Panc1 (cell line): ENCODE measurements around the gene RANBP1.

ENCODE experiments used
- CTCF ChIP-seq: fragments of 450-650 bp; IDR thresholded peaks from 2 replicates; pipeline ENCODE4 v1.5.1; 2017; ENCODE audit warnings: mild to moderate bottlenecking
- POLR2AphosphoS5 ChIP-seq: IDR thresholded peaks from 2 replicates; pipeline ENCODE4 v1.6.1; 2012; ENCODE audit warnings: mild to moderate bottlenecking, low read depth, low read length, moderate library complexity
- SIN3A ChIP-seq: IDR thresholded peaks from 2 replicates; pipeline ENCODE4 v1.6.1; 2012; ENCODE audit warnings: low read depth, mild to moderate bottlenecking, low read length, moderate library complexity, borderline replicate concordance; ENCODE audit not compliant: insufficient read depth
- TCF7L2 ChIP-seq: IDR thresholded peaks from 2 replicates; pipeline ENCODE4 v1.6.1; 2011; ENCODE audit warnings: mild to moderate bottlenecking, low read depth, low read length, inconsistent platforms

DNA sequence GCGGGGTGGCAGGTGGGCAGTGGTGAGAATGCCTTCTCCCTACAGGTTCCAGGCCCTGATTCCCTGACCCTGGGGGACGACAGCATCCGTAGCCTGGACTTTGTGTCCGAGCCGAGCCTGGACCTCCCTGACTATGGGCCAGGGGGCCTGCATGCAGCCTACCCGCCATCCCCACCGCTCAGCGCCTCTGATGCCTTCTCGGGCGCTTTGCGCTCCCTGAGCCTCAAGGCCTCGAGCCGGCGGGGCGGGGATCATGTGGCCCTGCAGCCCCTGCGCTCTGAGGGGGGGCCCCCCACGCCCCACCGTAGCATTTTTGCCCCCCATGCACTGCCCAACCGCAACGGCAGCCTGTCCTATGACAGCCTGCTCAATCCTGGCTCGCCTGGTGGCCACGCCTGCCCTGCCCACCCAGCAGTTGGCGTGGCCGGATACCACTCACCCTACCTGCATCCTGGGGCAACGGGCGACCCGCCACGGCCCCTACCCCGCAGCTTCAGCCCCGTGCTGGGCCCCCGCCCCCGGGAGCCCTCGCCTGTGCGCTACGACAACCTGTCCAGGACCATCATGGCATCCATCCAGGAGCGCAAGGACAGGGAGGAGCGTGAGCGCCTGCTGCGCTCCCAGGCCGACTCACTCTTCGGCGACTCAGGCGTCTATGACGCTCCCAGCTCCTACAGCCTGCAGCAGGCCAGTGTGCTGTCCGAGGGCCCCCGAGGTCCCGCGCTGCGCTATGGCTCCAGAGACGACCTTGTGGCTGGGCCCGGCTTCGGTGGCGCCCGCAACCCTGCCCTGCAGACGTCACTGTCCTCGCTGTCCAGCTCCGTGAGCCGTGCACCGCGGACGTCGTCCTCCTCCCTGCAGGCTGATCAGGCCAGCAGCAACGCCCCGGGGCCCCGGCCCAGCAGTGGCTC is 27.1 kb downstream of the RANBP1 start:
- TF ChIP-seq CTCF (no peak), TCF7L2 (no peak), POLR2AphosphoS5 (no peak), SIN3A (no peak)
